H9 (cell line): ENCODE data around the gene TMEM201. TPM values are rescaled to one million over a fixed set of nuclear protein-coding genes. Genes with fewer than 3 reads are reported as not detected.

Experiments used
- DNase-seq: peaks from one replicate; pipeline ENCODE4 v3.0.0-alpha.2; 2017
- H2AFZ ChIP-seq: one replicate; pipeline ENCODE4 v1.6.1; 2013; ENCODE audit warnings: mild to moderate bottlenecking, low read length, control low read depth, moderate library complexity
- H2AK5ac ChIP-seq: 2 replicates; pipeline ENCODE4 v1.6.1; 2013; ENCODE audit warnings: low read length, control low read depth, mixed read lengths; ENCODE audit not compliant: insufficient read length
- H2BK120ac ChIP-seq: one replicate; pipeline ENCODE4 v1.6.1; 2013; ENCODE audit warnings: low read depth, mild to moderate bottlenecking, low read length, control low read depth, inconsistent platforms; ENCODE audit not compliant: poor library complexity, severe bottlenecking
- H2BK12ac ChIP-seq: 2 replicates; pipeline ENCODE4 v1.6.1; 2013; ENCODE audit warnings: low read length, control low read depth, mixed read lengths, low read depth; ENCODE audit not compliant: insufficient read length
- H2BK15ac ChIP-seq: 2 replicates; pipeline ENCODE4 v1.6.1; 2013; ENCODE audit warnings: low read depth, low read length, control low read depth
- H2BK20ac ChIP-seq: one replicate; pipeline ENCODE4 v1.6.1; 2013; ENCODE audit warnings: low read depth, mild to moderate bottlenecking, low read length, control low read depth, inconsistent platforms; ENCODE audit not compliant: poor library complexity, severe bottlenecking
- H2BK5ac ChIP-seq: 2 replicates; pipeline ENCODE4 v1.6.1; 2013; ENCODE audit warnings: low read length, control low read depth, mixed read lengths; ENCODE audit not compliant: insufficient read length
- H3K14ac ChIP-seq: 2 replicates; pipeline ENCODE4 v1.6.1; 2013; ENCODE audit warnings: low read length, control low read depth; ENCODE audit not compliant: insufficient read depth
- H3K18ac ChIP-seq: 2 replicates; pipeline ENCODE4 v1.6.1; 2013; ENCODE audit warnings: low read depth, mild to moderate bottlenecking, mixed read lengths, low read length, control low read depth; ENCODE audit not compliant: insufficient read length
- H3K23ac ChIP-seq: 2 replicates; pipeline ENCODE4 v1.6.1; 2013; ENCODE audit warnings: low read length, control low read depth, mixed read lengths, low read depth; ENCODE audit not compliant: insufficient read length
- H3K23me2 ChIP-seq: 2 replicates; pipeline ENCODE4 v1.6.1; 2013; ENCODE audit warnings: low read depth, mild to moderate bottlenecking, mixed read lengths, low read length, control low read depth; ENCODE audit not compliant: insufficient read length, poor library complexity, severe bottlenecking
- H3K27ac ChIP-seq: 2 replicates; pipeline ENCODE4 v1.5.1; 2013; ENCODE audit warnings: low read length, control low read depth, mixed read lengths, low read depth; ENCODE audit not compliant: insufficient read length
- H3K27me3 ChIP-seq: 2 replicates; pipeline ENCODE4 v1.6.1; 2013; ENCODE audit warnings: low read length, control low read depth, inconsistent platforms; ENCODE audit not compliant: insufficient read depth
- H3K4ac ChIP-seq: 2 replicates; pipeline ENCODE4 v1.6.1; 2013; ENCODE audit warnings: low read depth, mild to moderate bottlenecking, control low read depth, inconsistent platforms, low read length, moderate library complexity
- H3K4me1 ChIP-seq: 2 replicates; pipeline ENCODE4 v1.6.1; 2013; ENCODE audit warnings: low read length, control low read depth, inconsistent platforms; ENCODE audit not compliant: insufficient read depth
- H3K4me2 ChIP-seq: 2 replicates; pipeline ENCODE4 v1.6.1; 2013; ENCODE audit warnings: low read length, control low read depth, mixed read lengths; ENCODE audit not compliant: insufficient read length, insufficient read depth
- H3K56ac ChIP-seq: 2 replicates; pipeline ENCODE4 v1.6.1; 2013; ENCODE audit warnings: low read depth, mild to moderate bottlenecking, mixed read lengths, low read length, control low read depth; ENCODE audit not compliant: insufficient read length
- H3K79me1 ChIP-seq: 2 replicates; pipeline ENCODE4 v1.6.1; 2013; ENCODE audit warnings: low read depth, mild to moderate bottlenecking, moderate library complexity, low read length, control low read depth, inconsistent platforms; ENCODE audit not compliant: insufficient read depth, poor library complexity, severe bottlenecking
- H3K79me2 ChIP-seq: 2 replicates; pipeline ENCODE4 v1.6.1; 2013; ENCODE audit warnings: low read length, control low read depth, inconsistent platforms; ENCODE audit not compliant: insufficient read depth
- H3K9ac ChIP-seq: 2 replicates; pipeline ENCODE4 v1.6.1; 2013; ENCODE audit warnings: low read length, control low read depth, mixed read lengths; ENCODE audit not compliant: insufficient read length; ENCODE audit errors: extremely low read depth
- H3K9me3 ChIP-seq: one replicate; pipeline ENCODE4 v1.6.1; 2013; ENCODE audit warnings: low read depth, low read length, inconsistent platforms; ENCODE audit not compliant: control insufficient read depth
- H3T11ph ChIP-seq: one replicate; pipeline ENCODE4 v1.6.1; 2013; ENCODE audit warnings: mild to moderate bottlenecking, low read length, control low read depth, inconsistent platforms
- H4K20me1 ChIP-seq: one replicate; pipeline ENCODE4 v1.6.1; 2013; ENCODE audit not compliant: control insufficient read depth, insufficient read length, insufficient read depth
- H4K5ac ChIP-seq: 2 replicates; pipeline ENCODE4 v1.6.1; 2013; ENCODE audit warnings: low read depth, mild to moderate bottlenecking, mixed read lengths, low read length, control low read depth; ENCODE audit not compliant: insufficient read length
- H4K8ac ChIP-seq: replicated peaks from 2 replicates; pipeline ENCODE4 v1.6.1; 2013; ENCODE audit warnings: low read length, control low read depth, mixed read lengths, low read depth; ENCODE audit not compliant: insufficient read length
- H4K91ac ChIP-seq: 2 replicates; pipeline ENCODE4 v1.6.1; 2013; ENCODE audit warnings: low read depth, mild to moderate bottlenecking, moderate library complexity, mixed read lengths, low read length, control low read depth; ENCODE audit not compliant: insufficient read length
- H3K27ac Mint-ChIP-seq, 3 experiments: 2 replicates in 2 of 3; 3 replicates in 1 of 3; pipeline ENCODE4 v1.8.0; 2020 to 2021; ENCODE audit warnings: mixed read lengths in 3 of 3, mild to moderate bottlenecking in 1 of 3, moderate library complexity in 1 of 3
- H3K27me3 Mint-ChIP-seq: 2 replicates; pipeline ENCODE4 v1.8.0; 2021; ENCODE audit warnings: low read depth, mild to moderate bottlenecking, moderate library complexity, mixed read lengths
- H3K36me3 Mint-ChIP-seq, 3 experiments: 2 replicates in 2 of 3; 3 replicates in 1 of 3; pipeline ENCODE4 v1.8.0; 2020 to 2021; ENCODE audit warnings: low read depth in 3 of 3, mixed read lengths in 3 of 3; ENCODE audit not compliant: insufficient read depth in 1 of 3
- H3K4me1 Mint-ChIP-seq, 2 experiments: 2 replicates each; pipeline ENCODE4 v1.8.0; 2020; ENCODE audit warnings: mixed read lengths in 2 of 2
- H3K4me3 Mint-ChIP-seq, 2 experiments: 2 replicates in 1 of 2; 3 replicates in 1 of 2; pipeline ENCODE4 v1.8.0; 2020 to 2021; ENCODE audit warnings: mild to moderate bottlenecking in 2 of 2, mixed read lengths in 2 of 2, moderate library complexity in 1 of 2
- H3K9me3 Mint-ChIP-seq, 2 experiments: 2 replicates in 1 of 2; 3 replicates in 1 of 2; pipeline ENCODE4 v1.8.0; 2020; ENCODE audit warnings: mild to moderate bottlenecking in 2 of 2, mixed read lengths in 2 of 2, moderate library complexity in 1 of 2
- CTCF ChIP-seq: fragments of 200-600 bp; sonication (generic); conservative IDR thresholded peaks from 3 replicates; pipeline ENCODE4 v1.8.0; 2021; ENCODE audit warnings: antibody characterized with exemption, mild to moderate bottlenecking
- WGBS: extraction: QIAGEN DNeasy Blood & Tissue Kit; methylation state at CpG from one replicate; pipeline ENCODE4 v1.1.7; 2013; ENCODE audit warnings: missing lambda C conversion rate, low lambda C conversion rate, mixed read lengths; ENCODE audit not compliant: insufficient read length; ENCODE audit errors: extremely low coverage; 5-methylcytosine and 5-hydroxymethylcytosine counted together
- total RNA-seq: library from RNA; stranded (reverse); gene quantifications from 2 replicates; pipeline ENCODE4 v1.2.1, GENCODE V29; 2021

TMEM201 gene
- total RNA-seq, 1 experiment from 2014 or later, result 31.0 TPM

GRCh38 chr1:9592510-9593075 is 3.9 kb downstream of the TMEM201 start:
- H3K27ac ChIP-seq, result no peak overlapping the region
- H3K4me1 Mint-ChIP-seq, result peaks cover 32 to 42% of the 10 kb centered on the region in 2 experiments

More at GRCh38 chr1:9592510-9593075, 3.9 kb downstream of the TMEM201 start:
- Histone ChIP-seq H4K20me1 (no peaks in the 10 kb centered on the region), H2BK12ac (no peak overlapping the region), H3T11ph (no peak overlapping the region), H2BK20ac (no peak overlapping the region), H3K14ac (no peak overlapping the region), H3K27me3 (no peaks in the 10 kb centered on the region), H2AFZ (no peak overlapping the region), H3K56ac (no peak overlapping the region), H4K5ac (no peak overlapping the region), H3K79me1 (peaks cover 12% of the 10 kb centered on the region), H3K79me2 (peaks cover 14% of the 10 kb centered on the region; the same call in 1 of the 2 replicates), H4K8ac (no peak overlapping the region), H2AK5ac (no peak overlapping the region), H4K91ac (no peak overlapping the region), H3K4ac (no peak overlapping the region), H3K4me2 (no peak overlapping the region), H2BK5ac (no peak overlapping the region), H3K23me2 (peaks cover 9% of the 10 kb centered on the region), H3K9me3 (no peaks in the 10 kb centered on the region), H3K18ac (no peak overlapping the region), H2BK120ac (no peak overlapping the region), H3K4me1 (peaks cover 5% of the 10 kb centered on the region; the same call in 1 of the 2 replicates), H3K9ac (no peak overlapping the region), H2BK15ac (no peak overlapping the region), H3K23ac (no peak overlapping the region)
- Mint-ChIP-seq H3K9me3 (peaks cover 0 to 2% of the 10 kb centered on the region in 2 experiments; a peak in 2 of 5 replicates), H3K27ac (peak overlapping the region in 2 of 3 experiments; percentile 34 to 84; a peak in 2 of 7 replicates), H3K36me3 (peaks cover 6 to 17% (median 8%) of the 10 kb centered on the region in 3 experiments; a peak in 5 of 7 replicates), H3K27me3 (peaks cover 6% of the 10 kb centered on the region), H3K4me3 (no peak overlapping the region; a peak in 1 of 5 replicates)
- WGBS, result no CpG with 5 or more reads among the region's 16 CpGs
- no peak for DNase-seq
- no peak for TF ChIP-seq CTCF
